WERI-Rb-1 (cell line): ENCODE measurements around the gene KRTAP10-9.
"Not testable (repeated sequence)": the region's sequence is repeated elsewhere in the genome, so short reads cannot be mapped to it uniquely, and the experiment has no call there.

Experiments used
- DNase-seq: peaks from one replicate; pipeline ENCODE4 v3.0.0-alpha.2; 2020
- H3K27ac ChIP-seq: fragments of 250-450 bp; sonication (Bioruptor Pico); 2 replicates; pipeline ENCODE4 v1.5.1; 2020; ENCODE audit warnings: mild to moderate bottlenecking, moderate library complexity
- H3K27me3 ChIP-seq: fragments of 250-450 bp; sonication (Bioruptor Pico); 2 replicates; pipeline ENCODE4 v1.5.1; 2021; ENCODE audit warnings: mild to moderate bottlenecking, low read depth, moderate library complexity; ENCODE audit not compliant: insufficient read depth, severe bottlenecking
- H3K36me3 ChIP-seq: fragments of 250-450 bp; sonication (Bioruptor Pico); 2 replicates; pipeline ENCODE4 v1.5.1; 2020; ENCODE audit warnings: mild to moderate bottlenecking, moderate library complexity
- H3K4me3 ChIP-seq: 2 replicates; pipeline ENCODE4 v1.5.1; 2011; ENCODE audit warnings: low read depth, mild to moderate bottlenecking, control low read depth, low read length
- H3K9me3 ChIP-seq: fragments of 250-450 bp; sonication (Bioruptor Pico); 2 replicates; pipeline ENCODE4 v1.5.1; 2021; ENCODE audit warnings: mild to moderate bottlenecking, moderate library complexity; ENCODE audit not compliant: severe bottlenecking
- TF ChIP-seq, protein P1 (sequence below): IDR thresholded peaks from 2 replicates; pipeline ENCODE4 v1.5.1; 2011; ENCODE audit warnings: low read depth, mild to moderate bottlenecking, control low read depth, inconsistent platforms, low read length

The KRTAP10-9 gene

DNA sequence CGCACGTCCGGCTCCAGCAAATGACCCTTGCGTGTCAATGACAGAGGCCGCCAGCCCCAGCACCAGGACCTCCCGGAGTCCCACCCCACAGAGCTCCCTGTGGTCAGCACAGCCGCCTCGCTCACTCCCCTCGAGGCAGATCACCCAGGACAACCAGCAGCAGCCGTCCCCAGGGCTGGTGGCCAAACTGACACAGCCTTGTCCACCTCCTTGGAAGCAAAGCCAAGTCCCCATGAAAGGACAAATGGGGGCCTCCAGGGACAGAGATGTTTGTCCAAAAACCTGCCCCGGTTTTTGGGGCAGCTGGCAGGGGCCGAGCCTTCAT is 12.4 kb downstream of the KRTAP10-9 start:
- no peak overlapping the region for H3K4me3 ChIP-seq
- DNase-seq, result no peak
- H3K27ac ChIP-seq, result no peak overlapping the region
- no peaks in the 10 kb centered on the region for H3K36me3 ChIP-seq
- TF ChIP-seq, protein P1, sequence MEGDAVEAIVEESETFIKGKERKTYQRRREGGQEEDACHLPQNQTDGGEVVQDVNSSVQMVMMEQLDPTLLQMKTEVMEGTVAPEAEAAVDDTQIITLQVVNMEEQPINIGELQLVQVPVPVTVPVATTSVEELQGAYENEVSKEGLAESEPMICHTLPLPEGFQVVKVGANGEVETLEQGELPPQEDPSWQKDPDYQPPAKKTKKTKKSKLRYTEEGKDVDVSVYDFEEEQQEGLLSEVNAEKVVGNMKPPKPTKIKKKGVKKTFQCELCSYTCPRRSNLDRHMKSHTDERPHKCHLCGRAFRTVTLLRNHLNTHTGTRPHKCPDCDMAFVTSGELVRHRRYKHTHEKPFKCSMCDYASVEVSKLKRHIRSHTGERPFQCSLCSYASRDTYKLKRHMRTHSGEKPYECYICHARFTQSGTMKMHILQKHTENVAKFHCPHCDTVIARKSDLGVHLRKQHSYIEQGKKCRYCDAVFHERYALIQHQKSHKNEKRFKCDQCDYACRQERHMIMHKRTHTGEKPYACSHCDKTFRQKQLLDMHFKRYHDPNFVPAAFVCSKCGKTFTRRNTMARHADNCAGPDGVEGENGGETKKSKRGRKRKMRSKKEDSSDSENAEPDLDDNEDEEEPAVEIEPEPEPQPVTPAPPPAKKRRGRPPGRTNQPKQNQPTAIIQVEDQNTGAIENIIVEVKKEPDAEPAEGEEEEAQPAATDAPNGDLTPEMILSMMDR, result no peak
- no peaks in the 10 kb centered on the region for H3K27me3 ChIP-seq
- H3K9me3 ChIP-seq, result peaks cover 18% of the 10 kb centered on the region

DNA sequence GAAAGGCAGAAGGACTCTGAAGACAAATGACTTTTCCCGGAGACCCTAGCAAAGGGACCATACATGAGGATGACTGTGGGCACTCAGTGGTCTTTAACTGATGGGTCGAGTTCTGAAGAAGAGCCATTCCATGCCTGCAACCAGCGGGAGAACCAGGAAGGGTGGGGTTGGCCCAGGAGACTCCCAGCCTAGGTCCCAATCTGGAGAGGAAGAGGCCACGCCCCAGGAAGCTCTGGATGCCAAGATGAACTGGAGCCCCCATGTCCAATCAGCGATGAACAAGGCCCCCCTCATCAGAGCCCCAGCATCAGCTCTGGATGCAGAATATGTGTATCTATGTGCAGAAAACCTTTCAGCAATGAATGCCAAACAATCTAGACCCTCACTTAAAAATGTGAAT is 13.9 kb downstream of the KRTAP10-9 start:
- peaks cover 30% of the 10 kb centered on the region for H3K9me3 ChIP-seq
- TF ChIP-seq, protein P1, result no peak
- no peak for DNase-seq
- no peaks in the 10 kb centered on the region for H3K27me3 ChIP-seq
- H3K36me3 ChIP-seq, result no peaks in the 10 kb centered on the region
- no peak overlapping the region for H3K27ac ChIP-seq
- H3K4me3 ChIP-seq, result no peak overlapping the region

DNA sequence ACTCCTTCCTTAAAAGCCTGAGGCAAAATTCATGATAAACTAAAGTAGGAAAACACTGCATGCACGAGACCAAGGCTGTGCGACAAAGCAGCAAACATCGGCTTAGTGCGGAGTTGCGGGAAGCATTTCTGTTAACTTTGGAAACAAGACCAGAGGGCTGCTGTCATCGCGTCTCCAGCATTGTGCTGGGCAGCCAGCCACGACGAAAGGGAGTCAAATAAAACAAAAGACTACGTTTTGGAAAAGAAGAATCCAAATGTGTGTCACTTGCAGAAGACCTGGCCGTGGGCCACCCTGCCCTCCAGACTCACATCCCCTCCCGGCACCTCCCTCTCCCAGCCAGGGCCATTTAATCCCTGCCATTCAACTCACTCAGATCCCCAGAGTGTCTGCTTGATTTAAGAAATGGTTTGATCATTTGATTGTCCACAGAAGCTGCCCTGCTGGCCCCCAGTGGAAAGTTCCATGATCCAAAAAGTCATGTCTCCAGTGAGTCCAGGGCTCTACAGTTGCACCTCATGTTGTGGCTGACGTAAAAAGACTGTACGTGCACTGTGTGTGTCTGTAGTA is 16.9 kb downstream of the KRTAP10-9 start:
- TF ChIP-seq, protein P1, result no peak
- H3K9me3 ChIP-seq, result peaks cover 30% of the 10 kb centered on the region
- H3K4me3 ChIP-seq, result 0 out of 2 replicates have a peak overlapping the region, but pooled peaks have one; percentile 9
- H3K27me3 ChIP-seq, result no peaks in the 10 kb centered on the region
- no peaks in the 10 kb centered on the region for H3K36me3 ChIP-seq
- H3K27ac ChIP-seq, result peak overlapping the region; percentile 46
- DNase-seq, result peak; percentile 58

DNA sequence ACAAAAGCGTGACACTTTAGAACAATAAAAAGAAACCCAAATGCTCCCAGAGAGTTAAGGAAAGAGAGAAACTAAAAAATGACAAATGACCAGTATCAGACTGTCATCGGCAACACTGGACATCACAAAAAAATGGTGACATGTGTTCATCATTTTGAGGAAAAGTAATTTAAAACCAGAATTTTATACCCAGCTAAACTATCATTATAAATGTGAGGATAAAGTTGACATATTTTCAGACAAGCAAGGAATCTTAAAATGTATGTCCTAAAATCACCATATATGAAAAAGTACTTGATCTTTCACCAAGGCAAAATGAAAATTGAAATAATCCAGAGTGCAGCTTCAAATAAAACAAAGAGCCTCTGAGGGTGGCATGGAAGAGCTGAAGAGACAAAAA is 18.0 kb downstream of the KRTAP10-9 start:
- no peak overlapping the region for H3K4me3 ChIP-seq
- H3K36me3 ChIP-seq, result no peaks in the 10 kb centered on the region
- peaks cover 29% of the 10 kb centered on the region for H3K9me3 ChIP-seq
- no peak overlapping the region for H3K27ac ChIP-seq
- DNase-seq, result no peak
- TF ChIP-seq, protein P1, result no peak
- H3K27me3 ChIP-seq, result no peaks in the 10 kb centered on the region

DNA sequence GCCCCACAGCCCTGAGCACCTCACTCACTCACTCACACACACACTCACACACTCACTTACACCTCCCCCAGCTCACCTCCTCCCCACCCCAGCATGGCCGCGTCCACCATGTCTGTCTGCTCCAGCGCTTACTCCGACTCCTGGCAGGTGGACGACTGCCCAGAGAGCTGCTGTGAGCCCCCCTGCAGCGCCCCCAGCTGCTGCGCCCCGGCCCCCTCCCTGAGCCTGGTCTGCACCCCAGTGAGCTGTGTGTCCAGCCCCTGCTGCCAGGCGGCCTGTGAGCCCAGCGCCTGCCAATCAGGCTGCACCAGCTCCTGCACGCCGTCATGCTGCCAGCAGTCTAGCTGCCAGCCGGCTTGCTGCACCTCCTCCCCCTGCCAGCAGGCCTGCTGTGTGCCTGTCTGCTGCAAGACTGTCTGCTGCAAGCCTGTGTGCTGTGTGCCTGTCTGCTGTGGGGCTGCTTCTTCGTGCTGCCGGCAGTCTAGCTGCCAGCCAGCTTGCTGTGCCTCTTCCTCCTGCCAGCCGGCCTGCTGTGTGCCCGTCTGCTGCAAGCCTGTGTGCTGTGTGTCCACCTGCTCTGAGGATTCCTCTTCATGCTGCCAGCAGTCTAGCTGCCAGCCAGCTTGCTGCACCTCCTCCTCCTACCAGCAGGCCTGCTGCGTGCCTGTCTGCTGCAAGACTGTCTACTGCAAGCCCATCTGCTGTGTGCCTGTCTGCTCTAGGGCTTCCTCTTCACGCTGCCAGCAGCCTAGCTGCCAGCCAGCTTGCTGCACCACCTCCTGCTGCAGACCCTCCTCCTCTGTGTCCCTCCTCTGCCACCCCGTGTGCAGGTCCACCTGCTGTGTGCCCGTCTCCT is 19.7 kb downstream of the KRTAP10-9 start, which contains the start of gene KRTAP10-11:
TSS of gene KRTAP10-11 (plus strand) at position 49 of the 856 bp plus-strand sequence. CDS start at position 94, 45 bp downstream.
- H3K27me3 ChIP-seq, DNase-seq, H3K4me3 ChIP-seq, H3K27ac ChIP-seq, H3K36me3 ChIP-seq: not testable (repeated sequence)
- peaks cover 14% of the 10 kb centered on the region for H3K9me3 ChIP-seq
- TF ChIP-seq, protein P1, result 0 out of 2 replicates have a peak, but pooled peaks have one; percentile 4

DNA sequence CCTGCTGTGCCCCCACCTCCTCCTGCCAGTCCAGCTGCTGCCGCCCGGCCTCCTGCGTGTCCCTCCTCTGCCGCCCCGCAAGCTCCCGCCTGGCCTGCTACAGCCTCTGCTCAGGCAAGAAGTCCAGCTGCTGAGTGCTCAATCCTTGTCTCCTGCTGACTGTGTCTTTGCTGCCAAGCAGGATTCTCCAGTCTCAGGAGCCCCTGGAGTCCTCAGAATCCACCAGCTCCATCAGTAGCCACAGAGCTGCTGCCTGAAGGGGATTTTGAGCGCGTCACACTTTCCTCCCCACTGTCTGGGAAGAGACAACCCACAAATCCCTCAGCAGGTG is 20.3 kb downstream of the KRTAP10-9 start:
- no peak for DNase-seq
- H3K9me3 ChIP-seq, result peaks cover 14% of the 10 kb centered on the region

More for the DNA sequence above, 20.3 kb downstream of the KRTAP10-9 start:
- H3K36me3 ChIP-seq, result no peaks in the 10 kb centered on the region
- H3K4me3 ChIP-seq, result no peak overlapping the region
- H3K27ac ChIP-seq, result no peak overlapping the region
- no peaks in the 10 kb centered on the region for H3K27me3 ChIP-seq
- TF ChIP-seq, protein P1, result no peak
